Astrocyte of the spinal cord (primary cell): ENCODE results near the gene SLC25A31.

ENCODE experiments used
- DNase-seq: peaks from one replicate; pipeline ENCODE4 v3.0.0; 2011; ENCODE audit warnings: low read depth, low spot score
- H3K4me3 ChIP-seq: 2 replicates; pipeline ENCODE4 v1.5.1; 2011; ENCODE audit warnings: low read depth, mild to moderate bottlenecking, low read length, moderate library complexity
- in situ Hi-C: cut with HindIII; loops from 2 replicates; pipeline ENCODE4 v1.10.0; 2017; ENCODE audit warnings: low sequenced_read_pairs
- TF ChIP-seq, protein P1 (sequence below): IDR thresholded peaks from 2 replicates; pipeline ENCODE4 v1.5.1; 2012; ENCODE audit warnings: low read depth, mild to moderate bottlenecking, low read length, inconsistent platforms

Gene SLC25A31

DNA sequence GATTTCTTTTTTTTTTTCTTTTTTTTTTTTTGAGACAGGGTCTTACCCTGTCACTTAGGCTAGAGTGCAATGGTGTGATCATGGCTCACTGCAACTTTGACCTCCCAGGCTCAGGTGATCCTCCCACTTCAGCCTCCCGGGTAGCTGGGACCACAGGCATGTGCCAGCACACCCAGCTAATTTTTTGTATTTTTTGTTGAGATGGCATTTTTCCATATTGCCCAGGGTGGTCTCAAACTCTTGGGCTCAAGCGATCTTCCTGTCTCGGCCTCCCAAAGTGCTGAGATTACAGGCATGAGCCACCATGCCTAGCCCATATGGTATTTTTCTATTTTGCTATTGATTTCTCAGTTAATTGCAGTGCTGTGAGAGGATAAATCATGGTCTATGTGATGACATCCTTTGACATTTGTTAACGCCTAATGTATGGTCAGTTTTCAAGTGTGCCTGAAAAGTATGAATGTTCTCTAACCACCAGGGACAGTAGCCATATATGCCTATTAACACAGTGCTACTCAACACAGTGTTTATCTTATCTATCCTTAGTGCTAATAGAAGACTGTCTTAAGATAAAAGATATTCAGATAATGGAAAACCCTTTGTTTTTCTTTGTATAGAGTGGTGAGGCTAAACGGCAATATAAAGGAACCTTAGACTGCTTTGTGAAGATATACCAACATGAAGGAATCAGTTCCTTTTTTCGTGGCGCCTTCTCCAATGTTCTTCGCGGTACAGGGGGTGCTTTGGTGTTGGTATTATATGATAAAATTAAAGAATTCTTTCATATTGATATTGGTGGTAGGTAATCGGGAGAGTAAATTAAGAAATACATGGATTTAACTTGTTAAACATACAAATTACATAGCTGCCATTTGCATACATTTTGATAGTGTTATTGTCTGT is 42.8 kb downstream of the SLC25A31 start:
- H3K4me3 ChIP-seq = no peak overlapping the region
- in situ Hi-C loops = no loop called here
- no peak for DNase-seq
- TF ChIP-seq, protein P1, sequence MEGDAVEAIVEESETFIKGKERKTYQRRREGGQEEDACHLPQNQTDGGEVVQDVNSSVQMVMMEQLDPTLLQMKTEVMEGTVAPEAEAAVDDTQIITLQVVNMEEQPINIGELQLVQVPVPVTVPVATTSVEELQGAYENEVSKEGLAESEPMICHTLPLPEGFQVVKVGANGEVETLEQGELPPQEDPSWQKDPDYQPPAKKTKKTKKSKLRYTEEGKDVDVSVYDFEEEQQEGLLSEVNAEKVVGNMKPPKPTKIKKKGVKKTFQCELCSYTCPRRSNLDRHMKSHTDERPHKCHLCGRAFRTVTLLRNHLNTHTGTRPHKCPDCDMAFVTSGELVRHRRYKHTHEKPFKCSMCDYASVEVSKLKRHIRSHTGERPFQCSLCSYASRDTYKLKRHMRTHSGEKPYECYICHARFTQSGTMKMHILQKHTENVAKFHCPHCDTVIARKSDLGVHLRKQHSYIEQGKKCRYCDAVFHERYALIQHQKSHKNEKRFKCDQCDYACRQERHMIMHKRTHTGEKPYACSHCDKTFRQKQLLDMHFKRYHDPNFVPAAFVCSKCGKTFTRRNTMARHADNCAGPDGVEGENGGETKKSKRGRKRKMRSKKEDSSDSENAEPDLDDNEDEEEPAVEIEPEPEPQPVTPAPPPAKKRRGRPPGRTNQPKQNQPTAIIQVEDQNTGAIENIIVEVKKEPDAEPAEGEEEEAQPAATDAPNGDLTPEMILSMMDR = no peak

DNA sequence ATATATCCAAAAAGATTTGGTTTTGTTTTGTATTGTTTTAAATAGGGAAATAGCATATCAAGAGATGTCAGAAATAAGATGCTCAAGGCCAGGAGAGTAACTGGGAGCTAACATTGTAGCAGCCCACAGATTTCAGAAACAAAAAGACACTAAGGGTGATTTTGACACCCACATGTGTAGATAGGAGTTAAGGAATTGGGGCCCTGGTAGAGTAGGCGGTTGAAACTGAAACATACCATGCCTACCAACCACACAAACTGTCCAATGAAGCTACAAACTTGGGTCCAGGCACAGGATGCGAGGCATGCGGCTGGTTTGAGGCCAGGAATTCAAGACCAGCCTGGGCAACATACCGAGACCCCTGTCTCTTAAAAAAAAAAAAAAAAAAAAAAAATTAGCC is 45.6 kb downstream of the SLC25A31 start:
- H3K4me3 ChIP-seq = no peak overlapping the region
- TF ChIP-seq, protein P1 = no peak

DNA sequence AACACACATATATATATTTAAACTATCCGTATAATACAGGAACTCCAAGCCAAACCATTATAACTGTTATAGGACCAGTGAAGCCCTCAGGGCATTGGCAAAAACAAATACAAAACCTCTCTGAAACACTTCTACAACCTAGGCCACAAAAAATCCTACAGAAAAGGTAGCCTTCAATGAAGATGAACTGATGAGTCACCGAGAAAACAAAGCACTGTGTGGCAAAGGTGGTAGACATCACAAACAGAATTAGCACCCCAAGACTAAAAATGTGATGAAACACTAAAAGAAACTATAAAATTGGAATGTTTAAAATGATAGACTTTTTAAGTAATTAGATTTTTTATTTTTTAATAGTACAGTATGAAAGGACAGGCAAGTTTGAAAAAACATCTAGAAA is 46.4 kb downstream of the SLC25A31 start:
- in situ Hi-C loops = no loop called here
- TF ChIP-seq, protein P1 = no peak
- no peak for DNase-seq
- no peak overlapping the region for H3K4me3 ChIP-seq

More for the DNA sequence above, 45.6 kb downstream of the SLC25A31 start:
- in situ Hi-C loops = no loop called here
- DNase-seq = no peak

DNA sequence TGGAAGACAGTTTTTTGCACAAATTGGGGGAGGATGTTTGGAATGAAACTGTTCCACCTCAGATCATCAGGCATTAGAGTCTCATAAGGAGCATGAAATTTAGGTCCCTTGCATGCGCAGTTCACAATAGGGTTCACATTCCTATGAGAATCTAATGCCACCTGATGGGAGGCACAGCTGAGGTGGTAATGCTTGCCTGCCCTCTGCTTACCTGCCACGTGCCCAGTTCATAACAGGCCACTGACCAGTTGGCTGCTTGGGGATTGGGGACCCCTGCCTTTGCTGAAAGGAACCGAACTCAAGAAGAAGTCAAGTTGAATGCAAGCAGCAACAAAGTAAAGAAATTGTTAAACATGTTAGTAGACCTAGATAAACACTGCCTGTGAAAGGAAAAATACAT is 47.3 kb downstream of the SLC25A31 start:
- no peak overlapping the region for H3K4me3 ChIP-seq
- in situ Hi-C loops = no loop called here
- DNase-seq = no peak
- TF ChIP-seq, protein P1 = no peak

DNA sequence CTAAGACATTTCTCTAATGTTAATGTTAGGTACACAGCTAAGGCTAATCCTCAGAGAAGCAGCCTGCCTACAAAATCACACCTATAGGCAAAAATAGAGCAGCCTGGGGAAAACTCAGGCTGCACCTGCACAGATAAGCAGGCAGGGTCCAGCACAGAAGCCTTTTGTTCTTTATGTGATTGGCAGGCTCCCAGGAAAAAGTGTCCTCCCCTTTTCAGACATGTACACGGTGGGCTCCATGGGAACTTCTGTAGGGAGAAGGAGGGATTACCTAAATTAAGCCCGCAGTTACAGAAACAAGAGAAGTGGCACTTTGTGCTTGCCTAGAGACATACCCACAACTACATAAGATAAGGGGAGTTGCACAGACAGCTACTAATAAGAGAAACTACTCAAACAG is 47.9 kb downstream of the SLC25A31 start:
- TF ChIP-seq, protein P1 = no peak
- no peak for DNase-seq
- H3K4me3 ChIP-seq = no peak overlapping the region
- in situ Hi-C loops = no loop called here

DNA sequence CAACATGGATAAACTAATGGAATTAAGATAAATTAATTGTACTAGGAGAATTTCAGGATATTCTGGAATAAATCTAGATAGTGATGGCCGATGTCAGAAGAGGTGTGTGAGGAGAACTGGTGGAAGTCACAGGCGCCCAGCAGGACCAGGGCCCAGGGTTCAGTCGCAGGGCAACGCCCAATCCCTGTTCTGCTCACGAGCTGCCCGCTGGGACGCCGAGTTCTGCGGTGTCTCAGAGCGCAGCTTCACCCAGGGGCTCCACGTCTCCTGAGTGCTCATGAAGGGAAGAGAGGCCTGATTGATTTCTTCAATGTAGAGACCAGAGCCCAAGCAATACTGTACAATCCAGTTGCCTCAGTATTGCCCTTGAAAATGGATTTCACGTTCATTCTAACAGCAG is 50.4 kb downstream of the SLC25A31 start:
- DNase-seq = no peak
- TF ChIP-seq, protein P1 = no peak
- no peak overlapping the region for H3K4me3 ChIP-seq
- in situ Hi-C loops = no loop called here
